GM12892 (cell line): Measurements from ENCODE around the gene CRTC3.

Source experiments
- POLR2A ChIP-seq: IDR thresholded peaks from 2 replicates; pipeline ENCODE4 v1.6.1; 2011; ENCODE audit warnings: low read depth, low read length, control low read depth
- POLR2AphosphoS5 ChIP-seq: IDR thresholded peaks from 2 replicates; pipeline ENCODE4 v1.6.1; 2011; ENCODE audit warnings: low read depth, low read length, control low read depth
- TAF1 ChIP-seq: IDR thresholded peaks from 2 replicates; pipeline ENCODE4 v1.6.1; 2011; ENCODE audit warnings: low read depth, mild to moderate bottlenecking, control low read depth, low read length, borderline replicate concordance

- TF ChIP-seq POLR2A (no peak), POLR2AphosphoS5 (no peak), TAF1 (no peak)
Measured at GRCh38 chr15:90562669-90563068, 32.9 kb downstream of the CRTC3 start.
